OCI-LY3 (cell line): Measurements from ENCODE around the gene COL26A1.

Experiments
- EZH2phosphoT487 ChIP-seq: fragments of 200-600 bp; shearing (Covaris generic); IDR thresholded peaks from 2 replicates; pipeline ENCODE4 v1.6.1; 2018; ENCODE audit warnings: antibody characterized with exemption, mixed run types, low read depth
- TF ChIP-seq, protein P1 (sequence below): fragments of 200-600, 300-600 bp; sonication (generic); IDR thresholded peaks from 2 replicates; pipeline ENCODE4 v1.5.1; 2014; ENCODE audit warnings: antibody characterized with exemption, low read length, low read depth

DNA sequence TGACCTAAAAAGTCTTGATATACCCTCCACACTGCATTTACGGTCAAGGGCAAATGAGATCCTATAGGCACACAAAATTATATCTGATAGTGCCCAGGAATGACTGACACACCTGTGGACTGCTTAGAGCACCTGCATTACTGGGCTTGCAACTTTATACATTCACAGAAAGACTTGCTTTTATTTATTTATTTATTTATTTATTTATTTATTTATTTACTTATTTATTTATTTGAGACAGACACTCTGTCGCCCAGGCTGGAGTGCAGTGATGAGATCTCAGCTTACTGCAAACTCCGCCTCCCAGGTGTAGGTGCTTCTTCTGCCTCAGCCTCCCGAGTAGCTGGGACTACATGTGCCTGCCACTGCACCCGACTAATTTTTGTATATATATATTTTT lies 34.5 kb upstream of the COL26A1 start:
- TF ChIP-seq, protein P1, sequence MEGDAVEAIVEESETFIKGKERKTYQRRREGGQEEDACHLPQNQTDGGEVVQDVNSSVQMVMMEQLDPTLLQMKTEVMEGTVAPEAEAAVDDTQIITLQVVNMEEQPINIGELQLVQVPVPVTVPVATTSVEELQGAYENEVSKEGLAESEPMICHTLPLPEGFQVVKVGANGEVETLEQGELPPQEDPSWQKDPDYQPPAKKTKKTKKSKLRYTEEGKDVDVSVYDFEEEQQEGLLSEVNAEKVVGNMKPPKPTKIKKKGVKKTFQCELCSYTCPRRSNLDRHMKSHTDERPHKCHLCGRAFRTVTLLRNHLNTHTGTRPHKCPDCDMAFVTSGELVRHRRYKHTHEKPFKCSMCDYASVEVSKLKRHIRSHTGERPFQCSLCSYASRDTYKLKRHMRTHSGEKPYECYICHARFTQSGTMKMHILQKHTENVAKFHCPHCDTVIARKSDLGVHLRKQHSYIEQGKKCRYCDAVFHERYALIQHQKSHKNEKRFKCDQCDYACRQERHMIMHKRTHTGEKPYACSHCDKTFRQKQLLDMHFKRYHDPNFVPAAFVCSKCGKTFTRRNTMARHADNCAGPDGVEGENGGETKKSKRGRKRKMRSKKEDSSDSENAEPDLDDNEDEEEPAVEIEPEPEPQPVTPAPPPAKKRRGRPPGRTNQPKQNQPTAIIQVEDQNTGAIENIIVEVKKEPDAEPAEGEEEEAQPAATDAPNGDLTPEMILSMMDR = no peak
- no peak for TF ChIP-seq EZH2phosphoT487
